Panc1 (cell line): ENCODE measurements around the gene MOK. TPM values are rescaled to one million over a fixed set of nuclear protein-coding genes. Genes with fewer than 3 reads are reported as not detected.

Source experiments
- ATAC-seq: fragments of 200-7000 bp; cut with Tn5 transposase; 2 replicates; pipeline ENCODE4 v1.9.1; 2020; ENCODE audit warnings: mild to moderate bottlenecking, moderate library complexity
- BruUV-seq: library from RNA; stranded (reverse); fragments of 400-500 nt; replicated peaks from 2 replicates; lab custom pipeline; 2021; lab: Mats Ljungman, UMichigan
- CTCF ChIA-PET: fragments of 300-600 bp; sonication (Branson Sonifier 250); formaldehyde crosslinking; loops from one replicate; lab custom pipeline; 2022; ENCODE audit warnings: antibody characterized with exemption; lab: Charles Lee
- POLR2A ChIA-PET: fragments of 300-600 bp; sonication (Branson Sonifier 250); formaldehyde crosslinking; loops from one replicate; lab custom pipeline; 2022; ENCODE audit warnings: antibody characterized with exemption; lab: Charles Lee
- DNase-seq: peaks from one replicate; pipeline ENCODE4 v3.0.0-alpha.2; 2010; ENCODE audit warnings: low read depth, low spot score
- H3K27ac ChIP-seq: 2 replicates; pipeline ENCODE4 v1.5.1; 2011; ENCODE audit warnings: mild to moderate bottlenecking, low read length, inconsistent platforms
- H3K27me3 ChIP-seq: fragments of 200-500 bp; sonication (Bioruptor generic); 2 replicates; pipeline ENCODE4 v1.6.0; 2014; ENCODE audit warnings: low read length, inconsistent platforms; ENCODE audit not compliant: control insufficient read depth, insufficient read depth
- H3K36me3 ChIP-seq: fragments of 200-500 bp; sonication (Bioruptor generic); 2 replicates; pipeline ENCODE4 v1.5.1; 2014; ENCODE audit warnings: inconsistent platforms, mild to moderate bottlenecking, low read length, moderate library complexity; ENCODE audit not compliant: control insufficient read depth, insufficient read depth
- H3K4me1 ChIP-seq: 2 replicates; pipeline ENCODE4 v1.5.1; 2011; ENCODE audit warnings: inconsistent platforms, mild to moderate bottlenecking, low read length, moderate library complexity; ENCODE audit not compliant: control insufficient read depth, insufficient read depth
- H3K4me3 ChIP-seq, 2 experiments: 2 replicates each; pipeline ENCODE4 v1.5.1; 2011 to 2012; ENCODE audit warnings: low read depth in 2 of 2, low read length in 2 of 2, mild to moderate bottlenecking in 2 of 2, inconsistent platforms in 1 of 2, moderate library complexity in 1 of 2
- H3K9me3 ChIP-seq: fragments of 200-500 bp; sonication (Bioruptor generic); 2 replicates; pipeline ENCODE4 v1.5.1; 2014; ENCODE audit warnings: low read depth, mild to moderate bottlenecking, inconsistent platforms, low read length, moderate library complexity; ENCODE audit not compliant: control insufficient read depth, insufficient read depth
- POLR2AphosphoS5 ChIP-seq: IDR thresholded peaks from 2 replicates; pipeline ENCODE4 v1.6.1; 2012; ENCODE audit warnings: mild to moderate bottlenecking, low read depth, low read length, moderate library complexity
- SIN3A ChIP-seq: IDR thresholded peaks from 2 replicates; pipeline ENCODE4 v1.6.1; 2012; ENCODE audit warnings: low read depth, mild to moderate bottlenecking, low read length, moderate library complexity, borderline replicate concordance; ENCODE audit not compliant: insufficient read depth
- TCF7L2 ChIP-seq: IDR thresholded peaks from 2 replicates; pipeline ENCODE4 v1.6.1; 2011; ENCODE audit warnings: mild to moderate bottlenecking, low read depth, low read length, inconsistent platforms
- in situ Hi-C: cut with HindIII; loops from 2 replicates; pipeline ENCODE4 v1.10.0; 2016; ENCODE audit warnings: low sequenced_read_pairs, low pct_unique_long_range_greater_than_20kb
- intact Hi-C: fragments of 100-400 bp; cut with micrococcal nuclease; formaldehyde crosslinking; loops from one replicate; pipeline ENCODE4 v1.10.0; 2022; ENCODE audit not compliant: unreplicated experiment
- total RNA-seq: library from RNA; stranded (reverse); gene quantifications from one replicate; pipeline ENCODE4 v1.2.1, GENCODE V29; 2021; ENCODE audit not compliant: unreplicated experiment
- TF ChIP-seq, protein P1 (sequence below), 2 experiments: IDR thresholded peaks; 2 replicates each; pipeline ENCODE4 v1.6.1; 2011 to 2012; ENCODE audit warnings: low read depth in 2 of 2, control low read depth in 1 of 2, low read length in 1 of 2, mild to moderate bottlenecking in 1 of 2, moderate library complexity in 1 of 2; ENCODE audit not compliant: insufficient read depth in 1 of 2
- TF ChIP-seq, protein P2 (sequence below): fragments of 450-650 bp; IDR thresholded peaks from 2 replicates; pipeline ENCODE4 v1.5.1; 2017; ENCODE audit warnings: mild to moderate bottlenecking

Gene MOK
- total RNA-seq, 1 experiment from 2014 or later: 9.8 TPM

- no peak for TF ChIP-seq TCF7L2
- TF ChIP-seq, protein P1, sequence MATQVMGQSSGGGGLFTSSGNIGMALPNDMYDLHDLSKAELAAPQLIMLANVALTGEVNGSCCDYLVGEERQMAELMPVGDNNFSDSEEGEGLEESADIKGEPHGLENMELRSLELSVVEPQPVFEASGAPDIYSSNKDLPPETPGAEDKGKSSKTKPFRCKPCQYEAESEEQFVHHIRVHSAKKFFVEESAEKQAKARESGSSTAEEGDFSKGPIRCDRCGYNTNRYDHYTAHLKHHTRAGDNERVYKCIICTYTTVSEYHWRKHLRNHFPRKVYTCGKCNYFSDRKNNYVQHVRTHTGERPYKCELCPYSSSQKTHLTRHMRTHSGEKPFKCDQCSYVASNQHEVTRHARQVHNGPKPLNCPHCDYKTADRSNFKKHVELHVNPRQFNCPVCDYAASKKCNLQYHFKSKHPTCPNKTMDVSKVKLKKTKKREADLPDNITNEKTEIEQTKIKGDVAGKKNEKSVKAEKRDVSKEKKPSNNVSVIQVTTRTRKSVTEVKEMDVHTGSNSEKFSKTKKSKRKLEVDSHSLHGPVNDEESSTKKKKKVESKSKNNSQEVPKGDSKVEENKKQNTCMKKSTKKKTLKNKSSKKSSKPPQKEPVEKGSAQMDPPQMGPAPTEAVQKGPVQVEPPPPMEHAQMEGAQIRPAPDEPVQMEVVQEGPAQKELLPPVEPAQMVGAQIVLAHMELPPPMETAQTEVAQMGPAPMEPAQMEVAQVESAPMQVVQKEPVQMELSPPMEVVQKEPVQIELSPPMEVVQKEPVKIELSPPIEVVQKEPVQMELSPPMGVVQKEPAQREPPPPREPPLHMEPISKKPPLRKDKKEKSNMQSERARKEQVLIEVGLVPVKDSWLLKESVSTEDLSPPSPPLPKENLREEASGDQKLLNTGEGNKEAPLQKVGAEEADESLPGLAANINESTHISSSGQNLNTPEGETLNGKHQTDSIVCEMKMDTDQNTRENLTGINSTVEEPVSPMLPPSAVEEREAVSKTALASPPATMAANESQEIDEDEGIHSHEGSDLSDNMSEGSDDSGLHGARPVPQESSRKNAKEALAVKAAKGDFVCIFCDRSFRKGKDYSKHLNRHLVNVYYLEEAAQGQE (IDR thresholded peaks at IDR 0.05; ENCODE audit: insufficient read depth in 1 of 2, low read depth in 2 of 2, low read length in 1 of 2): no peak
- no peak for TF ChIP-seq SIN3A
- TF ChIP-seq, protein P2, sequence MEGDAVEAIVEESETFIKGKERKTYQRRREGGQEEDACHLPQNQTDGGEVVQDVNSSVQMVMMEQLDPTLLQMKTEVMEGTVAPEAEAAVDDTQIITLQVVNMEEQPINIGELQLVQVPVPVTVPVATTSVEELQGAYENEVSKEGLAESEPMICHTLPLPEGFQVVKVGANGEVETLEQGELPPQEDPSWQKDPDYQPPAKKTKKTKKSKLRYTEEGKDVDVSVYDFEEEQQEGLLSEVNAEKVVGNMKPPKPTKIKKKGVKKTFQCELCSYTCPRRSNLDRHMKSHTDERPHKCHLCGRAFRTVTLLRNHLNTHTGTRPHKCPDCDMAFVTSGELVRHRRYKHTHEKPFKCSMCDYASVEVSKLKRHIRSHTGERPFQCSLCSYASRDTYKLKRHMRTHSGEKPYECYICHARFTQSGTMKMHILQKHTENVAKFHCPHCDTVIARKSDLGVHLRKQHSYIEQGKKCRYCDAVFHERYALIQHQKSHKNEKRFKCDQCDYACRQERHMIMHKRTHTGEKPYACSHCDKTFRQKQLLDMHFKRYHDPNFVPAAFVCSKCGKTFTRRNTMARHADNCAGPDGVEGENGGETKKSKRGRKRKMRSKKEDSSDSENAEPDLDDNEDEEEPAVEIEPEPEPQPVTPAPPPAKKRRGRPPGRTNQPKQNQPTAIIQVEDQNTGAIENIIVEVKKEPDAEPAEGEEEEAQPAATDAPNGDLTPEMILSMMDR: no peak
- Histone ChIP-seq H3K27me3 (no peaks in the 10 kb centered on the region), H3K4me3 (no peak overlapping the region), H3K9me3 (no peaks in the 10 kb centered on the region), H3K27ac (no peak overlapping the region), H3K4me1 (no peaks in the 10 kb centered on the region), H3K36me3 (no peaks in the 10 kb centered on the region; the same call in 1 of the 2 replicates)
- intact Hi-C loops: no loop called here
- ChIA-PET CTCF (no interaction called here), POLR2A (no interaction called here)
- no TSS peak for BruUV-seq
- no peak for DNase-seq
- in situ Hi-C loops: no loop called here
- ATAC-seq: no peak
Observed at GRCh38 chr14:102225936-102226335, 79.0 kb downstream of the MOK start.

DNA sequence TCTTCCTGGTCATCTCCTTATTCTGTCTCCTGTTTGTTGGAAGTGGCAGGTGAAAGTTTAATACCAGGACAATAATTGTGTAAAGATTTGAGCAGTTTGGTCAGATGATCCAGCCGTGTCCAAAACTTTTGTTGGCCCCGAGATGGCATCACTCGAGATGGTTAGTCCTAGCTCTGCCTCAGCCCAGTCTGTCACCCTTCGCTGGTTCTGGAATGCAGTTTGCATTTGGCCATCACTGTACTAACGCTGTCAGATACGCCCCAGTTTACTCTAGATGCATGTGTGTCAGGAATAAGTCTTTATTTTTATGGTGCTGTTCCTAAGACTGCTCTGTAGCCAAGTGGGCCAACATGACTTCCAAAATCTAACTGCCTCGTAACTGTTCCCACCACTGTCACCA, 79.6 kb downstream of the MOK start:
- CTCF ChIA-PET: interaction anchor here (0.6 kb wide), 1 partner anchor 43 kb away, joined by 5 read pairs; no protein-coding TSS in a partner anchor
- no peak overlapping the region for H3K4me3 ChIP-seq
- ATAC-seq (no peak), DNase-seq (no peak)
- no peak for TF ChIP-seq TCF7L2
- TF ChIP-seq POLR2AphosphoS5: no peak
- TF ChIP-seq, protein P2: no peak
- no peak for TF ChIP-seq SIN3A
- TF ChIP-seq, protein P1 (IDR thresholded peaks at IDR 0.05; ENCODE audit: insufficient read depth in 1 of 2, low read depth in 2 of 2, low read length in 1 of 2): no peak
- in situ Hi-C loops: no loop called here
- H3K9me3 ChIP-seq: no peaks in the 10 kb centered on the region
- no peak overlapping the region for H3K27ac ChIP-seq
- intact Hi-C loops: no loop called here
- POLR2A ChIA-PET: no interaction called here
- H3K36me3 ChIP-seq: no peaks in the 10 kb centered on the region; the same call in 1 of the 2 replicates
- no TSS peak for BruUV-seq
- H3K27me3 ChIP-seq: no peaks in the 10 kb centered on the region
- H3K4me1 ChIP-seq: no peaks in the 10 kb centered on the region
